IPS-18a (cell line): ENCODE results near the gene TRIM47.

Experiments
- H3K27ac ChIP-seq: one replicate; pipeline ENCODE4 v1.5.1; 2013; ENCODE audit warnings: low read length
- H3K27me3 ChIP-seq: one replicate; pipeline ENCODE4 v1.6.1; 2013; ENCODE audit warnings: mild to moderate bottlenecking, low read length; ENCODE audit not compliant: control insufficient read depth, insufficient read depth
- H3K36me3 ChIP-seq: one replicate; pipeline ENCODE4 v1.6.1; 2013; ENCODE audit warnings: low read depth, low read length; ENCODE audit not compliant: control insufficient read depth
- H3K4me1 ChIP-seq: one replicate; pipeline ENCODE4 v1.6.1; 2013; ENCODE audit warnings: low read depth, low read length; ENCODE audit not compliant: control insufficient read depth
- H3K4me3 ChIP-seq: one replicate; pipeline ENCODE4 v1.5.1; 2013; ENCODE audit warnings: low read length
- H3K9ac ChIP-seq: one replicate; pipeline ENCODE4 v1.6.1; 2013; ENCODE audit warnings: mild to moderate bottlenecking, low read length, moderate library complexity
- H3K9me3 ChIP-seq: one replicate; pipeline ENCODE4 v1.6.1; 2013; ENCODE audit warnings: low read depth, low read length; ENCODE audit not compliant: control insufficient read depth

The TRIM47 gene

GRCh38 chr17:75846692-75847613 is 31.4 kb downstream of the TRIM47 start:
- Histone ChIP-seq H3K27ac (no peak overlapping the region), H3K9ac (no peak overlapping the region), H3K9me3 (no peaks in the 10 kb centered on the region), H3K27me3 (no peaks in the 10 kb centered on the region), H3K4me3 (no peak overlapping the region), H3K36me3 (peaks cover 27% of the 10 kb centered on the region), H3K4me1 (no peaks in the 10 kb centered on the region)

DNA sequence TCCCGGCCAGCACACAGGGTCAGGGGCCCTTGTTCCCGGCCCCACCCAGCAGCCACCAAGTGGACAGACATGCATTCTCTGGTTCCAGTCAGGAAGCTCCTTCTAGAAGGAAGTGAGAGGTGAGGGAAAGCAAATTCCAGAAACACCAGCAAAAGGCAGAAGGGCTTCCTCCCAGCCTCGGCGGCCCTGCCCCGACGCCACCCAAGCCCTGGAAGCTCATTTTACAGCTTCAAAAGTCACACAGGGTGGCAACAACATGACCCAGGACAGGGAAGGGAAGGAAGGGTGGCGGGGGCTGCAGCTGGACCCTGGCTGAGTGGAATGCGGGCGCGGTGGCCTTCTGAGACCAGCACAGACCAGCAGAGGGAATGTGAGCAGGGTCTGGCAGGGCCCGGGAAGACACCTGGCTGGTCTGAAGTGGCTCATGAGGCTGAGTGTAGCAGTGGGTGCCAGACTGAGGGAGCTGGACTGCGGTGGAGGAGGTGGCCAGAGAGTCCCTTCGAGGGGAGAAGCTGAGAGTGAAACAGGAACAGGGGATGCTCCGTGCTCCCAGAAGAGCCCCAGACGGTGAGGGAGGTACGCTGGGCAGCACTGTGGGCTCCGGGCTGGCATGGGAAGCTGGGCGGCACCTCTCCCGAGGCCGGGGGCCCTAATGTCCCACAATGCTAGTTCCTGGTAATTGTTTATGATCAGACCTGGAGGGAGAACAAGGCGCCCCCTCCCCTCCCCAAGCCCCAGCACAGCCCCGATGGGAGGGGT is 32.3 kb downstream of the TRIM47 start:
- H3K36me3 ChIP-seq: peaks cover 23% of the 10 kb centered on the region
- no peak overlapping the region for H3K4me3 ChIP-seq
- no peak overlapping the region for H3K27ac ChIP-seq
- H3K9ac ChIP-seq: no peak overlapping the region
- no peaks in the 10 kb centered on the region for H3K4me1 ChIP-seq
- H3K9me3 ChIP-seq: no peaks in the 10 kb centered on the region
- H3K27me3 ChIP-seq: no peaks in the 10 kb centered on the region

GRCh38 chr17:75845058-75845711 is 33.2 kb downstream of the TRIM47 start:
- Histone ChIP-seq H3K4me3 (no peak overlapping the region), H3K27me3 (no peaks in the 10 kb centered on the region), H3K36me3 (peaks cover 23% of the 10 kb centered on the region), H3K9me3 (no peaks in the 10 kb centered on the region), H3K27ac (no peak overlapping the region), H3K9ac (no peak overlapping the region), H3K4me1 (no peaks in the 10 kb centered on the region)

GRCh38 chr17:75844530-75845057 is 33.8 kb downstream of the TRIM47 start:
- Histone ChIP-seq H3K27me3 (no peaks in the 10 kb centered on the region), H3K9me3 (no peaks in the 10 kb centered on the region), H3K9ac (no peak overlapping the region), H3K36me3 (peaks cover 23% of the 10 kb centered on the region), H3K4me3 (no peak overlapping the region), H3K27ac (no peak overlapping the region), H3K4me1 (no peaks in the 10 kb centered on the region)

GRCh38 chr17:75843577-75844529 is 34.5 kb downstream of the TRIM47 start, which contains the start of gene UNC13D:
Gene UNC13D, minus strand, starts transcription at chr17:75844404. Its CDS starts 67 bp downstream, at chr17:75844337.
- Histone ChIP-seq H3K36me3 (peaks cover 19% of the 10 kb centered on the region), H3K9me3 (no peaks in the 10 kb centered on the region), H3K27me3 (no peaks in the 10 kb centered on the region), H3K4me3 (no peak within 1 kb of the TSS), H3K9ac (no peak within 1 kb of the TSS), H3K27ac (no peak within 1 kb of the TSS), H3K4me1 (no peaks in the 10 kb centered on the region)

DNA sequence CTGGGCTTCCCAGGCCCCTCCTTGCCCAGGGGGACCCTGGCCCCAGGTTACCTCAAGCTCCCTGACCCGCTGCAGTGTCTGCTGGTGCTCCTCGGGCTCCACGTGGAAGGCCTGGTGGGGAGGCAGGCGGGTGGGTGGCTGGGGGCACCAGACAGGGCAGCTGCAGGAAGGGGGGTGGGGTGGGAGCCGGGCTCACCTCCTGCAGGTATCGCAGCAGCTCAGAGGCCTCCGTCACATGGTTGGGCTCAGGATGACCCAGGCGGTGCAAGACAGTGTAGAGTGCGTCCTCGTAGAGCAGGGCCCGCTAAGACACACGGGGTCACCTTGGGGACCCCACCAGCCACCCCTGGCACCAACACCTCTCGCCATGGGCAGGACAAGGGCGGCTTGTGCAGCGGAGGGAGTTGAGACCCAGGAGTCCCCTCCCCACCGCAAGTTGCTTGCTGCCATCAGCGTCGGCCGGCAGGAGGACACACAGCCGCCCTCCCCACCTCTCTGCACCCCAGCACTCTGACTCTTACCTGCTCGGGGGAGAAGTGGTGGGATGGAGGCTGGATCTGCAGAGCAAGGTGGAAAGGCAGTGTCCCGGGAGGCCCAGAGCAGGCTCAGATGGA is 35.3 kb downstream of the TRIM47 start:
- Histone ChIP-seq H3K27me3 (no peaks in the 10 kb centered on the region), H3K4me3 (no peak overlapping the region), H3K9ac (no peak overlapping the region), H3K27ac (no peak overlapping the region), H3K9me3 (no peaks in the 10 kb centered on the region), H3K4me1 (no peaks in the 10 kb centered on the region), H3K36me3 (peaks cover 17% of the 10 kb centered on the region)

DNA sequence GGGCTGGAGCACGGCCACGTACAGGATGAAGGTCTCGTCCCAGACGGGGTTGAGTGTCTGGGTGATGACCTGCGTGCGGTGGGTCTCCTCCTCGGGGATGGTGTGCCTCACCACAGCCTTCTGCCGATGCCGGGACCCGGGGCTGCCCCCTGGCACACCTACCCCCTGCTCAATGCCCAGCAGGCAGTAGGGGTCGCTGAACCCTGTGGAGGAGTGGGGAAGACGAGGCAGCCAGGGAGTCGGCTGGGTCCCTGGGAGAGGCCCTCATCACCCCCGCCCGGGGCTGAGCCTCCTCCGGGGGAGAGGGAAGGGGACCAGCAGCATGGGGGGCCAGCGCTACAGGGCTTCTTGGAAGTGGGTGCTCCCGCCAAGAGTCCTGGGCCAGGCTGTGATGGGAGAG is 36.0 kb downstream of the TRIM47 start:
- Histone ChIP-seq H3K27ac (no peak overlapping the region), H3K9me3 (no peaks in the 10 kb centered on the region), H3K9ac (no peak overlapping the region), H3K27me3 (no peaks in the 10 kb centered on the region), H3K4me3 (no peak overlapping the region), H3K36me3 (peaks cover 12% of the 10 kb centered on the region), H3K4me1 (no peaks in the 10 kb centered on the region)

- H3K27me3 ChIP-seq: no peaks in the 10 kb centered on the region
- no peaks in the 10 kb centered on the region for H3K4me1 ChIP-seq
- no peak overlapping the region for H3K4me3 ChIP-seq
- no peak overlapping the region for H3K27ac ChIP-seq
- no peaks in the 10 kb centered on the region for H3K36me3 ChIP-seq
- no peaks in the 10 kb centered on the region for H3K9me3 ChIP-seq
- H3K9ac ChIP-seq: no peak overlapping the region
Observed at GRCh38 chr17:75840799-75841164, 37.6 kb downstream of the TRIM47 start.

GRCh38 chr17:75839942-75840798 is 38.2 kb downstream of the TRIM47 start:
- Histone ChIP-seq H3K27ac (no peak overlapping the region), H3K9ac (no peak overlapping the region)

DNA sequence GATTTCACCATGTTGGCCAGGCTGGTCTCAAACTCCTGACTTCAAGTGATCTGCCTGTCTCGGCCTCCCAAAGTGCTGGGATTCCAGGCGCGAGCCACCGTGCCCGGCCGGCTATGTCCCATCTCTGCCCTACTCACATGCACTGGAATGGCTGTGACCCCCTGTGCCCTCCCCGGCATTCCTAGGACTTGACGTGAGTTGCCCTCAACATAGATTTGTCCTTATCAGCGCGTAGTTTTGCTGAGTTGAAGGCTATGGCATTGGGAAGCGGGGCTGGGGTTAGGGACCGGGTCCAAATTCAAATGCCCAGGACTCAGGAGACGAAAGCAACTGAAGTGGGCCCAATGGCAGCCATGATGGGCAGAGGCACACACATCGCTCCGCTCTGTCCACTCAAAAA is 40.0 kb downstream of the TRIM47 start:
- Histone ChIP-seq H3K27me3 (no peaks in the 10 kb centered on the region), H3K27ac (no peak overlapping the region), H3K9ac (no peak overlapping the region), H3K36me3 (no peaks in the 10 kb centered on the region), H3K4me1 (no peaks in the 10 kb centered on the region), H3K4me3 (no peak overlapping the region), H3K9me3 (no peaks in the 10 kb centered on the region)

More at GRCh38 chr17:75839942-75840798, 38.2 kb downstream of the TRIM47 start:
- H3K36me3 ChIP-seq: no peaks in the 10 kb centered on the region
- no peaks in the 10 kb centered on the region for H3K9me3 ChIP-seq
- no peak overlapping the region for H3K4me3 ChIP-seq
- H3K4me1 ChIP-seq: no peaks in the 10 kb centered on the region
- no peaks in the 10 kb centered on the region for H3K27me3 ChIP-seq
